DND-41 (cell line): ENCODE results near the gene MS4A8.

ENCODE experiments used
- EZH2 ChIP-seq: IDR thresholded peaks from 3 replicates; pipeline ENCODE4 v1.6.1; 2012; ENCODE audit warnings: borderline replicate concordance, low read depth, mild to moderate bottlenecking, moderate library complexity, low read length, inconsistent platforms; ENCODE audit not compliant: severe bottlenecking
- TF ChIP-seq, protein P1 (sequence below): IDR thresholded peaks from 2 replicates; pipeline ENCODE4 v1.5.1; 2012; ENCODE audit warnings: borderline replicate concordance, low read length, moderate library complexity, mild to moderate bottlenecking; ENCODE audit not compliant: poor library complexity, severe bottlenecking; ENCODE audit errors: extremely low read depth

DNA sequence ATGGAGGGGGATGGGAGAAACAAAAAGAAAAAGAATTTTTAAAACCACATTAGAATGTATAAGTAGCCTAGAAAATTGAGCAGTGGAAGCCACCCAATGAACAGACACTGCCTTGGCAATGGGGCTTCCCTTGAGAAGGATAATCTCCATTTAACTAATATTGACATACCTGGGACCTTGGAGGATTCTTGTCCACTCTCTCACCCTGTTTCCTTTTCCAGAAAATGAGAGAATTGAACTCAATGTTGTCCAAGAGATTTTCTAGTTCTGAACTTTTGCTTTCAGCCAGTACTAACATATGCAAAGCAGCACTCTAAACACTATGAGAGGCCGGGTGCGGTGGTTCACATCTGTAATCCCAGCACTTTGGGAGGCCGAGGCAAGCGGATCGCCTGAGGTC is 524 bp downstream of the MS4A8 start:
- TF ChIP-seq, protein P1, sequence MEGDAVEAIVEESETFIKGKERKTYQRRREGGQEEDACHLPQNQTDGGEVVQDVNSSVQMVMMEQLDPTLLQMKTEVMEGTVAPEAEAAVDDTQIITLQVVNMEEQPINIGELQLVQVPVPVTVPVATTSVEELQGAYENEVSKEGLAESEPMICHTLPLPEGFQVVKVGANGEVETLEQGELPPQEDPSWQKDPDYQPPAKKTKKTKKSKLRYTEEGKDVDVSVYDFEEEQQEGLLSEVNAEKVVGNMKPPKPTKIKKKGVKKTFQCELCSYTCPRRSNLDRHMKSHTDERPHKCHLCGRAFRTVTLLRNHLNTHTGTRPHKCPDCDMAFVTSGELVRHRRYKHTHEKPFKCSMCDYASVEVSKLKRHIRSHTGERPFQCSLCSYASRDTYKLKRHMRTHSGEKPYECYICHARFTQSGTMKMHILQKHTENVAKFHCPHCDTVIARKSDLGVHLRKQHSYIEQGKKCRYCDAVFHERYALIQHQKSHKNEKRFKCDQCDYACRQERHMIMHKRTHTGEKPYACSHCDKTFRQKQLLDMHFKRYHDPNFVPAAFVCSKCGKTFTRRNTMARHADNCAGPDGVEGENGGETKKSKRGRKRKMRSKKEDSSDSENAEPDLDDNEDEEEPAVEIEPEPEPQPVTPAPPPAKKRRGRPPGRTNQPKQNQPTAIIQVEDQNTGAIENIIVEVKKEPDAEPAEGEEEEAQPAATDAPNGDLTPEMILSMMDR: no peak
- TF ChIP-seq EZH2: no peak
